HL-60 (cell line): ENCODE data around the gene PXK.

Experiments used
- DNase-seq, 2 experiments: peaks; one replicate each; pipeline ENCODE4 v3.0.0-alpha.2; 2010 to 2020; ENCODE audit warnings: low read depth in 1 of 2, low spot score in 1 of 2
- H3K27ac ChIP-seq: fragments of 250-450 bp; sonication (Bioruptor Pico); replicated peaks from 2 replicates; pipeline ENCODE4 v1.5.1; 2020; ENCODE audit warnings: mild to moderate bottlenecking, moderate library complexity
- H3K27me3 ChIP-seq: fragments of 250-450 bp; sonication (Bioruptor Pico); 2 replicates; pipeline ENCODE4 v1.5.1; 2021; ENCODE audit warnings: mild to moderate bottlenecking, moderate library complexity; ENCODE audit not compliant: insufficient read depth, poor library complexity, severe bottlenecking
- H3K4me3 ChIP-seq: replicated peaks from 2 replicates; pipeline ENCODE4 v1.5.1; 2011; ENCODE audit warnings: mild to moderate bottlenecking, control low read depth, low read length; ENCODE audit not compliant: insufficient read depth
- CTCF ChIP-seq: IDR thresholded peaks from one replicate; pipeline ENCODE4 v1.5.1; 2011; ENCODE audit warnings: low read length, control low read depth, inconsistent platforms; ENCODE audit not compliant: insufficient read depth
- GABPA ChIP-seq: IDR thresholded peaks from 2 replicates; pipeline ENCODE4 v1.6.1; 2012; ENCODE audit warnings: low read depth
- POLR2AphosphoS5 ChIP-seq: IDR thresholded peaks from 2 replicates; pipeline ENCODE4 v1.6.1; 2012; ENCODE audit warnings: low read depth
- REST ChIP-seq: IDR thresholded peaks from 2 replicates; pipeline ENCODE4 v1.6.1; 2012; ENCODE audit warnings: low read depth; ENCODE audit not compliant: insufficient replicate concordance
- SPI1 ChIP-seq: IDR thresholded peaks from 2 replicates; pipeline ENCODE4 v1.6.1; 2012; ENCODE audit warnings: low read depth, mild to moderate bottlenecking, borderline replicate concordance

Gene PXK

GRCh38 chr3:58305882-58306711, 26.6 kb upstream of the PXK start, which contains the start of the genes HTD2 and RPP14:
TSS of gene HTD2 (plus strand) at chr3:58306520. CDS start at chr3:58317614, 11,094 bp downstream.
TSS of gene RPP14 (plus strand) at chr3:58306245. CDS start at chr3:58310330, 4,085 bp downstream.
- DNase-seq = peak; percentile 97 to 98
- TF ChIP-seq GABPA (peak; percentile 78), CTCF (peak; percentile 88), REST (peak; percentile 9), POLR2AphosphoS5 (peak; percentile 71), SPI1 (no peak)
- Histone ChIP-seq H3K27me3 (no peaks in the 10 kb centered on the region), H3K4me3 (peak within 1 kb of the TSS; percentile 83), H3K27ac (peak within 1 kb of the TSS; percentile 91)

- no peak for TF ChIP-seq POLR2AphosphoS5
- no peak for TF ChIP-seq GABPA
- no peak for TF ChIP-seq CTCF
- TF ChIP-seq SPI1 = no peak
- TF ChIP-seq REST = no peak
- peak; percentile 26 to 49 for DNase-seq
- peak overlapping the region; percentile 91 for H3K27ac ChIP-seq
- H3K4me3 ChIP-seq = peak overlapping the region; percentile 83
- no peaks in the 10 kb centered on the region for H3K27me3 ChIP-seq
Observed at GRCh38 chr3:58307639-58308215, 25.0 kb upstream of the PXK start.

GRCh38 chr3:58308728-58309127, 24.0 kb upstream of the PXK start:
- no peak for TF ChIP-seq SPI1
- no peak for TF ChIP-seq POLR2AphosphoS5
- TF ChIP-seq REST = no peak
- no peak for TF ChIP-seq CTCF
- no peak for TF ChIP-seq GABPA
- H3K27me3 ChIP-seq = no peaks in the 10 kb centered on the region
- no peak for DNase-seq
- no peak overlapping the region for H3K4me3 ChIP-seq
- H3K27ac ChIP-seq = no peak overlapping the region
